Activated T-helper 17 cell treated with anti-CD3 and anti-CD28 coated beads, Interleukin-2, amount 50 U/mL, for 72 hours (primary cell): ENCODE results near the gene SERPINA5. TPM values are rescaled to one million over a fixed set of nuclear protein-coding genes. Genes with fewer than 3 reads are reported as not detected.

Source experiments
- ATAC-seq: fragments of 150-1000 bp; cut with Tn5 transposase; replicated peaks from 2 replicates; pipeline ENCODE4 v1.10.0; 2021; ENCODE audit warnings: mild to moderate bottlenecking, moderate library complexity
- H3K27ac Mint-ChIP-seq: one replicate; pipeline ENCODE4 v1.8.0; 2022; ENCODE audit warnings: mixed read lengths
- H3K27me3 Mint-ChIP-seq: one replicate; pipeline ENCODE4 v1.8.0; 2022; ENCODE audit warnings: mixed read lengths
- H3K36me3 Mint-ChIP-seq: one replicate; pipeline ENCODE4 v1.8.0; 2022; ENCODE audit warnings: low read depth, mild to moderate bottlenecking, mixed read lengths
- H3K4me1 Mint-ChIP-seq: one replicate; pipeline ENCODE4 v1.8.0; 2022; ENCODE audit warnings: mixed read lengths
- H3K4me3 Mint-ChIP-seq: one replicate; pipeline ENCODE4 v1.8.0; 2022; ENCODE audit warnings: mild to moderate bottlenecking, mixed read lengths
- H3K9me3 Mint-ChIP-seq: one replicate; pipeline ENCODE4 v1.8.0; 2022; ENCODE audit warnings: mixed read lengths
- total RNA-seq, 2 donors: library from RNA; stranded (reverse); gene quantifications; one replicate each; pipeline ENCODE4 v1.2.3, GENCODE V29; 2022

SERPINA5 gene
- total RNA-seq, 2 donors from 2014 or later: not detected

GRCh38 chr14:94614802-94615201, 33.6 kb downstream of the SERPINA5 start:
- Mint-ChIP-seq H3K9me3 (peaks cover 4% of the 10 kb centered on the region), H3K36me3 (no peaks in the 10 kb centered on the region), H3K27ac (no peak overlapping the region), H3K27me3 (peaks cover 7% of the 10 kb centered on the region), H3K4me1 (no peaks in the 10 kb centered on the region), H3K4me3 (no peak overlapping the region)
- ATAC-seq: no peak

- Mint-ChIP-seq H3K4me3 (no peak overlapping the region), H3K9me3 (peaks cover 7% of the 10 kb centered on the region), H3K4me1 (no peaks in the 10 kb centered on the region), H3K36me3 (no peaks in the 10 kb centered on the region), H3K27me3 (peaks cover 11% of the 10 kb centered on the region), H3K27ac (no peak overlapping the region)
- ATAC-seq: no peak
Observed at GRCh38 chr14:94615254-94615653, 34.0 kb downstream of the SERPINA5 start.

GRCh38 chr14:94615823-94616570, 34.8 kb downstream of the SERPINA5 start:
- Mint-ChIP-seq H3K36me3 (no peaks in the 10 kb centered on the region), H3K4me3 (no peak overlapping the region), H3K4me1 (no peaks in the 10 kb centered on the region), H3K27ac (no peak overlapping the region), H3K9me3 (peaks cover 7% of the 10 kb centered on the region), H3K27me3 (peaks cover 13% of the 10 kb centered on the region)
- no peak for ATAC-seq

GRCh38 chr14:94617366-94617941, 36.2 kb downstream of the SERPINA5 start:
- ATAC-seq: no peak
- Mint-ChIP-seq H3K4me3 (no peak overlapping the region), H3K27ac (no peak overlapping the region), H3K36me3 (no peaks in the 10 kb centered on the region), H3K4me1 (no peaks in the 10 kb centered on the region), H3K27me3 (peaks cover 10% of the 10 kb centered on the region), H3K9me3 (peaks cover 7% of the 10 kb centered on the region)

GRCh38 chr14:94617988-94618822, 37.0 kb downstream of the SERPINA5 start:
- no peak overlapping the region for H3K4me3 Mint-ChIP-seq
- no peaks in the 10 kb centered on the region for H3K4me1 Mint-ChIP-seq
- H3K36me3 Mint-ChIP-seq: no peaks in the 10 kb centered on the region
- ATAC-seq: no peak
- no peak overlapping the region for H3K27ac Mint-ChIP-seq
- peaks cover 10% of the 10 kb centered on the region for H3K27me3 Mint-ChIP-seq
- peaks cover 7% of the 10 kb centered on the region for H3K9me3 Mint-ChIP-seq

- no peak overlapping the region for H3K4me3 Mint-ChIP-seq
- peaks cover 10% of the 10 kb centered on the region for H3K27me3 Mint-ChIP-seq
- no peak for ATAC-seq
- no peaks in the 10 kb centered on the region for H3K4me1 Mint-ChIP-seq
- H3K27ac Mint-ChIP-seq: no peak overlapping the region
- no peaks in the 10 kb centered on the region for H3K36me3 Mint-ChIP-seq
- H3K9me3 Mint-ChIP-seq: peaks cover 7% of the 10 kb centered on the region
Observed at GRCh38 chr14:94619297-94619696, 38.1 kb downstream of the SERPINA5 start.

- peaks cover 7% of the 10 kb centered on the region for H3K9me3 Mint-ChIP-seq
- H3K36me3 Mint-ChIP-seq: no peaks in the 10 kb centered on the region
- no peaks in the 10 kb centered on the region for H3K4me1 Mint-ChIP-seq
- H3K27me3 Mint-ChIP-seq: peaks cover 10% of the 10 kb centered on the region
- H3K4me3 Mint-ChIP-seq: no peak overlapping the region
- no peak for ATAC-seq
- H3K27ac Mint-ChIP-seq: no peak overlapping the region
Observed at GRCh38 chr14:94620597-94620996, 39.4 kb downstream of the SERPINA5 start.

- H3K4me3 Mint-ChIP-seq: no peak overlapping the region
- H3K36me3 Mint-ChIP-seq: no peaks in the 10 kb centered on the region
- H3K4me1 Mint-ChIP-seq: no peaks in the 10 kb centered on the region
- peaks cover 7% of the 10 kb centered on the region for H3K27me3 Mint-ChIP-seq
- H3K9me3 Mint-ChIP-seq: peaks cover 7% of the 10 kb centered on the region
- no peak for ATAC-seq
- H3K27ac Mint-ChIP-seq: no peak overlapping the region
Observed at GRCh38 chr14:94621358-94622134, 40.3 kb downstream of the SERPINA5 start.

- Mint-ChIP-seq H3K9me3 (peaks cover 7% of the 10 kb centered on the region), H3K27me3 (peaks cover 13% of the 10 kb centered on the region)
Observed at GRCh38 chr14:94622653-94623421, 41.6 kb downstream of the SERPINA5 start.

GRCh38 chr14:94623422-94623809, 42.2 kb downstream of the SERPINA5 start:
- no peaks in the 10 kb centered on the region for H3K36me3 Mint-ChIP-seq
- H3K27ac Mint-ChIP-seq: no peak overlapping the region
- H3K9me3 Mint-ChIP-seq: peaks cover 7% of the 10 kb centered on the region
- no peak overlapping the region for H3K4me3 Mint-ChIP-seq
- peaks cover 13% of the 10 kb centered on the region for H3K27me3 Mint-ChIP-seq
- no peak for ATAC-seq
- no peaks in the 10 kb centered on the region for H3K4me1 Mint-ChIP-seq

More at GRCh38 chr14:94622653-94623421, 41.6 kb downstream of the SERPINA5 start:
- ATAC-seq: no peak
- no peak overlapping the region for H3K4me3 Mint-ChIP-seq
- H3K27ac Mint-ChIP-seq: no peak overlapping the region
- H3K36me3 Mint-ChIP-seq: no peaks in the 10 kb centered on the region
- no peaks in the 10 kb centered on the region for H3K4me1 Mint-ChIP-seq

- Mint-ChIP-seq H3K4me1 (no peaks in the 10 kb centered on the region), H3K9me3 (peaks cover 7% of the 10 kb centered on the region), H3K27ac (no peak overlapping the region), H3K36me3 (no peaks in the 10 kb centered on the region), H3K4me3 (no peak overlapping the region), H3K27me3 (peaks cover 15% of the 10 kb centered on the region)
- no peak for ATAC-seq
Observed at GRCh38 chr14:94623856-94624499, 42.8 kb downstream of the SERPINA5 start.

GRCh38 chr14:94624537-94625352, 43.5 kb downstream of the SERPINA5 start:
- peaks cover 4% of the 10 kb centered on the region for H3K9me3 Mint-ChIP-seq
- ATAC-seq: no peak
- no peaks in the 10 kb centered on the region for H3K4me1 Mint-ChIP-seq
- no peak overlapping the region for H3K27ac Mint-ChIP-seq
- H3K27me3 Mint-ChIP-seq: peaks cover 18% of the 10 kb centered on the region
- no peak overlapping the region for H3K4me3 Mint-ChIP-seq
- H3K36me3 Mint-ChIP-seq: no peaks in the 10 kb centered on the region

GRCh38 chr14:94625353-94625635, 44.1 kb downstream of the SERPINA5 start:
- no peak overlapping the region for H3K27ac Mint-ChIP-seq
- H3K4me3 Mint-ChIP-seq: no peak overlapping the region
- H3K27me3 Mint-ChIP-seq: peaks cover 16% of the 10 kb centered on the region
- H3K9me3 Mint-ChIP-seq: no peaks in the 10 kb centered on the region
- H3K4me1 Mint-ChIP-seq: no peaks in the 10 kb centered on the region
- no peaks in the 10 kb centered on the region for H3K36me3 Mint-ChIP-seq
- ATAC-seq: no peak
